SK-N-MC (cell line): ENCODE results near the gene CLASP1.
"Not testable (repeated sequence)": the region's sequence is repeated elsewhere in the genome, so short reads cannot be mapped to it uniquely, and the experiment has no call there.

Source experiments
- DNase-seq: peaks from one replicate; pipeline ENCODE4 v3.0.0-alpha.2; 2011; ENCODE audit warnings: low read depth, low spot score
- H3K27ac ChIP-seq: fragments of 200-600 bp; sonication (generic); 2 replicates; pipeline ENCODE4 v1.5.1; 2016; ENCODE audit warnings: mixed run types
- H3K36me3 ChIP-seq: fragments of 200-600 bp; sonication (generic); 2 replicates; pipeline ENCODE4 v1.6.1; 2017; ENCODE audit warnings: antibody characterized with exemption, low read length, mixed read lengths; ENCODE audit not compliant: insufficient read depth
- H3K4me3 ChIP-seq: fragments of 200-600 bp; sonication (generic); 2 replicates; pipeline ENCODE4 v1.5.1; 2016
- H3K9ac ChIP-seq: fragments of 200-600 bp; sonication (generic); 2 replicates; pipeline ENCODE4 v1.8.0; 2017; ENCODE audit warnings: mixed run types, mixed read lengths; ENCODE audit not compliant: insufficient read length
- H3K9me3 ChIP-seq: fragments of 200-600 bp; sonication (generic); 2 replicates; pipeline ENCODE4 v1.6.1; 2017; ENCODE audit warnings: low read depth, mild to moderate bottlenecking, antibody characterized with exemption, low read length, moderate library complexity, mixed read lengths
- EZH2 ChIP-seq: fragments of 200-600 bp; sonication (generic); IDR thresholded peaks from one replicate; pipeline ENCODE4 v1.6.1; 2017; ENCODE audit warnings: antibody characterized with exemption
- FOXP2 ChIP-seq: optimal IDR thresholded peaks from 2 replicates; pipeline ENCODE3; 2011; ENCODE audit warnings: mild to moderate bottlenecking, moderate library complexity; ENCODE audit not compliant: insufficient read depth; ENCODE audit errors: extremely low read length, control extremely low read depth
- POLR2AphosphoS5 ChIP-seq: IDR thresholded peaks from 2 replicates; pipeline ENCODE4 v1.6.1; 2012; ENCODE audit warnings: mild to moderate bottlenecking, low read depth, low read length, borderline replicate concordance

The CLASP1 gene

DNA sequence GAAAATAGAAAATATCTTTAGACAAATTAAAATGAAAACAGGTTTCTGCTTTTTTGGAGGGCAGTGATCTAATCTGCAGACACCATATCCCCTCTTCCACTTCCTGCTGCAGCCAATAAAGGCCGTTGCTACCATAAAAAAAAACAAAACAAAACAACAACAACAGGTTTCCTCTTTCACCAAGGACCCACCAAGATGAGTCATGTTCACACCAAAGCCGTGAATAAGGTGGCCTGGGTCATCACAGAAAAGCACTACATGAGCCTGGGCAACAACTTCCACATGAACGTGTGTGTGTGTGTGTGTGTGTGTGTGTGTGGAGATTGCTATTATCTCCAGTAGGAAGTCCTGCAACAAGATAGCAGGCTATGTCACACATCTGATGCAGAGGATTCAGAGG, 339.5 kb downstream of the CLASP1 start:
- Histone ChIP-seq H3K36me3 (no peaks in the 10 kb centered on the region), H3K4me3 (no peak overlapping the region), H3K9me3 (no peaks in the 10 kb centered on the region), H3K27ac (no peak overlapping the region), H3K9ac (no peak overlapping the region)
- TF ChIP-seq EZH2 (no peak), POLR2AphosphoS5 (no peak), FOXP2 (no peak)
- DNase-seq: no peak

DNA sequence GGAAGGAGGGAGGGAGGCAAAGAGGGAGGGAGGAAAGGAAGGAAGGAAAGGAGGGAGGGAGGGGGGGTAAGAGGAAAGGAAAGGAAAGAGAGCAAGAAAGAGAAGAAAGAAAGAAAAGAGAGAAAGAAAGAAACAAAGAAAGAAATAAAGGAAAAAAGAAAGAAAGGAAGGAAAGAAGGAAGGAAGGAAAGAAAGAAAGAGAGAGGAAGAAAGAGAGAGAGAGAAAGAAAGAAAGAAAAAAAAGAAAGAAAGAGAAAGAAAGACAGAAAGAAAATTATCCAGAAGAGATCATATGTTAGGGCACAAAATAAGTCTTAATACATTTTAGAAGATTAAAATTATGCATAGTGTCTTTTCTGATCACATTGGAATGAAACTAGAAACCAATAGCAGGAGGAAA, 339.9 kb downstream of the CLASP1 start:
- H3K9ac ChIP-seq: no peak overlapping the region
- no peak overlapping the region for H3K4me3 ChIP-seq
- no peaks in the 10 kb centered on the region for H3K36me3 ChIP-seq
- DNase-seq: no peak
- no peak overlapping the region for H3K27ac ChIP-seq
- TF ChIP-seq EZH2 (no peak), POLR2AphosphoS5 (no peak), FOXP2 (no peak)
- no peaks in the 10 kb centered on the region for H3K9me3 ChIP-seq

DNA sequence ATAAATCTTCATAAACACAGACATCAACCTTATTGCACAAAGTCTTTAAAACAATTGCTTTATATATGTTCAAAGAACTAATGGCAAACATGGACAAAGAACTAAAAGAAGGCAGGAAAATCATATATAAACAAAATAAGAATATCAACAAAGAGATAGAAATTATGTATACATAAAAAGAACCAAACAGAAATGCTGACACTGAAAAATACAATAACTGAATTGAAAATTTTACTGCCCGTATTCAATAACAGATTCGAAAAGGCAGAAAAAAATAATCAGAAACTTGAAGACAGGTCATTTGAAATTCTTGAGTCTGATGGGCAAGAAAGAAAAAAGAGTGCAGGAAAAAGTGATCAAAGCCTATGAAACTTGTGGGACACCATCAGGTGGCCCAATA, 342.2 kb downstream of the CLASP1 start:
- Histone ChIP-seq H3K27ac (no peak overlapping the region), H3K9ac (no peak overlapping the region), H3K4me3 (no peak overlapping the region), H3K9me3 (no peaks in the 10 kb centered on the region), H3K36me3 (no peaks in the 10 kb centered on the region)
- no peak for DNase-seq
- TF ChIP-seq FOXP2 (no peak), POLR2AphosphoS5 (no peak), EZH2 (no peak)

DNA sequence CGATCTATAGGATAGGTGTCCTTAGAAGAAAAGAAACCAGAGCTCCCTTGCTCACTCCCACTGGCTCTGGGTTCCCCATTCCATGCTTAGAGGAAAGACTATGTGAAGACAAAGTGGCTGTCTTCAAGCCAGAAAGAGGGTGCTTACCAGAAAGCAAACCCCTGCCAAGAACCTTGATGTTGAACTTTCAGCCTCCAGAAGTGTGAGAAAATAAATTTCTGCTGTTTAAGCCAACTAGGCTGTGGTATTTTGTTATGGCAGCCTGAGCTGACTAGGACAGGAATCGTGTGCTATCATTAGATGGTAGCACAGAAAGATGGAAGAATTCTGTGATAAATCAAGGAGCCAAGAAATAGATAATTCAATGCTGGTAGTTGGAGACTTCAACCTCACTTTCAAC, 344.3 kb downstream of the CLASP1 start:
- no peak for DNase-seq
- H3K9ac ChIP-seq: no peak overlapping the region

DNA sequence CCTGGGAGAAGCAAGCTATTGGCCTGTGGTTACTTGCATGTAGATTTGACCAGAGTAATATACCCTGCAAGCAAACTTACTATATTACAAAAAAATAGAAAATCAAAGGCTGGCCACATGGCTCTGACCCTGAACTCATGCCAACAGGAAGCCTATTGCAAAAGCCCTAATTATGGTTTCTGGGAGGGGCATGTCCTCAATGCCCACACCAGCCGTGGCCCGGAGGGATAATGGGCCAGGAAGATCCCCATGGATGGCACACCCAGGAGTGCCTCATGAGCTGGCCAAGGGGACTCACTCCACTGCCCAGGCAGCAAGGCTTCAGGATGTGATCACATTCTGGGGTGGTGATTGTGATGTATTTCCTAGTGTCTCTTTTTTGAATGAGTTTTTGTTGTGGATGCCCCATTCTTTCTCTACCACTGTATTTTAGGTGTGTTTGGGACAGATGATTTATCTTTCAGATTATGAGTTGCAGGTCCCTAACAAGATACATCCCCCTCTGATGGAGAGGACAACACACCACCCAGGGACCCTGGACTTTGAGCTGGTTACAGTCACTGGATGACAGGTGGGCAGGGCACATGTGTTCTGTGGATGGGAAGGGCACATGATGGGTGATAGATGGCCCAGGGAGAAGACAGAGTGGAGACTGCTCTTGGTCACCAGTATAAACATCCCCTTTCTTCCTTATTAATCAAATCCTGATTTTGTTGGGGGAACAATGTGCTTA, 345.6 kb downstream of the CLASP1 start:
- no peaks in the 10 kb centered on the region for H3K36me3 ChIP-seq
- no peak overlapping the region for H3K4me3 ChIP-seq
- TF ChIP-seq POLR2AphosphoS5: no peak
- no peak for TF ChIP-seq FOXP2
- no peak for TF ChIP-seq EZH2
- no peak overlapping the region for H3K27ac ChIP-seq
- H3K9ac ChIP-seq: no peak overlapping the region
- H3K9me3 ChIP-seq: no peaks in the 10 kb centered on the region
- DNase-seq: no peak

More for the DNA sequence above, 344.3 kb downstream of the CLASP1 start:
- no peaks in the 10 kb centered on the region for H3K9me3 ChIP-seq
- no peaks in the 10 kb centered on the region for H3K36me3 ChIP-seq
- no peak overlapping the region for H3K4me3 ChIP-seq
- H3K27ac ChIP-seq: no peak overlapping the region
- TF ChIP-seq FOXP2: no peak

DNA sequence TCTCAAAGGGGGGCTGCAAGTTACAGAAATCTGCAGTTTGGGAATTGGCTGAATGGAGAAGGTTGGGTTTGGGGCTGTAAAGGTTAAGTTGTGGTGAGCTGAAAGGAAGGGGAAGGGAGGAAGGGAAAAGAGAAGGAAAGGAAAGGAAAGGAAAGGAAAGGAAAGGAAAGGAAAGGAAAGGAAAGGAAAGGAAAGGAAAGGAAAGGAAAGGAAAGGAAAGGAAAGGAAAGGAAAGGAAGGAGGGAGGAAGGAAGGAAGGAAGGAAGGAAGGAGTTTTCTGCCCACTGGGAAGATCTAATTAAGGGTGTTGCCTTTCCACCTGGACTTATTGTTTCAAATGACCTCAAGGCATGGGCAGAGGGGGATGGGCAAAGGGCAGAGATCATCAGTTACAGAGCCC, 348.1 kb downstream of the CLASP1 start:
- H3K36me3 ChIP-seq, DNase-seq: not testable (repeated sequence)

DNA sequence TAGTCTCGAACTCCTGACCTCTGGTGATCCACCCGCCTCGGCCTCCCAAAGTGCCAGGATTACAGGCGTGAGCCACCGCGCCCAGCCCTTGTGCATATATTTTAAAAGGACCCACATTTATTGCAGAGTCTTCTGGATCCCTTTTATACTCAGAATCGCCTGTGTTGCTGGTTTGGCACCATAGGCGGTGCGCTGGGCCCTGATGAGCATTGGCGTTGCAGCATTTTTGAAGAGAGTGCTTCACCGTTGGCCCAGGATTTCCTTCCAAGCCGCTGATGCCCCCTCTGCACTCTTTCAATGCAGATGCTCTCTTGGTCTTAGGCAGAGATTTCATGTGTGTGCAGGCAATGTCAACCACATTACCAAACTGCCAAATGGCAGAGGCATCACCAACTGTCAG, 350.8 kb downstream of the CLASP1 start:
- no peaks in the 10 kb centered on the region for H3K9me3 ChIP-seq
- H3K4me3 ChIP-seq: no peak overlapping the region
- TF ChIP-seq POLR2AphosphoS5: no peak
- TF ChIP-seq FOXP2: no peak
- no peak for TF ChIP-seq EZH2
- no peak for DNase-seq
- H3K9ac ChIP-seq: no peak overlapping the region
- no peak overlapping the region for H3K27ac ChIP-seq
- no peaks in the 10 kb centered on the region for H3K36me3 ChIP-seq

More for the DNA sequence above, 348.1 kb downstream of the CLASP1 start:
- not testable (repeated sequence) for H3K4me3 ChIP-seq, H3K9me3 ChIP-seq, H3K27ac ChIP-seq, H3K9ac ChIP-seq

DNA sequence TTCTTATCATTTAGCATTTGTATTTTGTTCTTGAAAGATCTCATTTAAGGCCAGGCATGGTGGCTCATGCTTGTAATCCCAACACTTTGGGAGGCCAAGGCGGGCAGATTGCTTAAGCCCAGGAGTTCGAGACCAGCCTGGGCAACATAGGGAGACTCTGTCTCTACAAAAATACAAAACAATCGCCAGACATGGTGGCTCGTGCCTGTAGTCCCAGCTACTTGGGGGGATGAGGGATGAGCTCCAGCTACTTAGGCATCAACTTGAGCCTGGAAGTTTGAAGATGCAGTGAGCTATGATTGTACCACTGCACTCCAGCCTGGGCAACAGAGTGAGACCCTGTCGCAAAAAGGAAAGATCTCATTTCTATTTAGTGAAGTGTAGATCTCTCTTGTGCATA, 351.4 kb downstream of the CLASP1 start:
- not testable (repeated sequence) for H3K27ac ChIP-seq, DNase-seq, H3K9ac ChIP-seq, H3K4me3 ChIP-seq, H3K9me3 ChIP-seq, H3K36me3 ChIP-seq

DNA sequence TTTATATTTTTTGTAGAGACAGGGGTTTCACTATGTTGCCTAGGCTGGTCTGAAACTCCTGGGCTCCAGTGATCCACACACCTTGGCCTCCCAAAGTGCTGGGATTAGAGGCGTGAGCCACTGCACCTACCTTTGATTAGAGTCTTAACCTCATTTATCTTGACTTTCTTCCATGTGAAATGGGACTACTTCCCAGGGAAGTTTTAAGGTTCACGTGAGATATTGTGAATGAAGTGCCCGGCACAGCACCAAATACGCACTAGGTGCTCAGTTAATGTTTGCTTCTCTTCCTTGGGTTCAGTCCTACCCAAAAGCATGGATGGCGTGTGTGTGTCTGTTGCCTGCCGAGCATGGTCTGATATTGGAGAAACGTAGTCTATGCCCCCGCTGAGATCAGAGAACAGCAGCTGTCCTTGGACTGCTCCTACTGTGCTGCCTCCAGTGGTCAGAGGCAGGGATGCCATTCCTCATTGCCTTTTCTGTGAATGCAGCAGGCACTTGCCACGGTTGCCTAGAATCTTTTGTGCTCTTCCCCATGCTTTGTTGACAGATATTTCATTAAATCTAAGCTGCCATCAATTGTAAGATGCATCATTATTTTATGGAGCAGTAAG, 351.9 kb downstream of the CLASP1 start:
- no peaks in the 10 kb centered on the region for H3K9me3 ChIP-seq
- H3K27ac ChIP-seq: no peak overlapping the region
- no peak for TF ChIP-seq POLR2AphosphoS5
- no peak for TF ChIP-seq FOXP2
- TF ChIP-seq EZH2: no peak
- H3K36me3 ChIP-seq: no peaks in the 10 kb centered on the region
- no peak for DNase-seq
- H3K4me3 ChIP-seq: no peak overlapping the region
- H3K9ac ChIP-seq: no peak overlapping the region
